Keratinocyte (primary cell): ENCODE data around the gene MTUS2. TPM values are rescaled to one million over a fixed set of nuclear protein-coding genes. Genes with fewer than 3 reads are reported as not detected.

ENCODE experiments used
- DNase-seq: peaks from one replicate; pipeline ENCODE4 v3.0.0-alpha.2; 2011; ENCODE audit warnings: low read depth, missing footprints, low spot score
- FAIRE-seq: peaks from 2 replicates; lab custom pipeline; 2011; peaks lifted over from hg19 to GRCh38; lab: Jason Lieb, UNC
- H2AFZ ChIP-seq: 2 replicates; pipeline ENCODE4 v1.6.0; 2012; ENCODE audit warnings: low read length, control low read depth, inconsistent platforms; ENCODE audit not compliant: control insufficient read depth
- H3K27ac ChIP-seq: 2 replicates; pipeline ENCODE4 v1.5.1; 2011; ENCODE audit warnings: low read length; ENCODE audit not compliant: control insufficient read depth, insufficient read depth
- H3K27me3 ChIP-seq: 3 replicates; pipeline ENCODE4 v1.6.0; 2011; ENCODE audit warnings: low read length; ENCODE audit not compliant: control insufficient read depth, insufficient read depth; ENCODE audit errors: extremely low read depth
- H3K36me3 ChIP-seq, 2 experiments: 2 replicates in 1 of 2; 3 replicates in 1 of 2; pipeline ENCODE4 v1.5.1; 2011; ENCODE audit warnings: low read length in 2 of 2, mild to moderate bottlenecking in 1 of 2; ENCODE audit not compliant: control insufficient read depth in 2 of 2, insufficient read depth in 2 of 2; ENCODE audit errors: extremely low read depth in 1 of 2
- H3K4me1 ChIP-seq: 3 replicates; pipeline ENCODE4 v1.5.1; 2011; ENCODE audit warnings: low read length; ENCODE audit not compliant: control insufficient read depth, insufficient read depth; ENCODE audit errors: extremely low read depth
- H3K4me2 ChIP-seq: 3 replicates; pipeline ENCODE4 v1.6.0; 2011; ENCODE audit warnings: low read depth, low read length; ENCODE audit not compliant: control insufficient read depth, insufficient read depth; ENCODE audit errors: extremely low read depth
- H3K4me3 ChIP-seq, 3 experiments: fragments of 200-600 bp in 1 of 3; sonication (generic) in 1 of 3; 2 replicates in 2 of 3; 3 replicates in 1 of 3; pipeline ENCODE4 v1.5.1; 2011 to 2016; ENCODE audit warnings: low read length in 3 of 3, mild to moderate bottlenecking in 3 of 3, control low read depth in 2 of 3, inconsistent platforms in 1 of 3, low read depth in 1 of 3, mixed read lengths in 1 of 3, mixed run types in 1 of 3, moderate library complexity in 1 of 3; ENCODE audit not compliant: control insufficient read depth in 2 of 3, insufficient read depth in 2 of 3; ENCODE audit errors: extremely low read depth in 1 of 3
- H3K79me2 ChIP-seq: 2 replicates; pipeline ENCODE4 v1.6.0; 2012; ENCODE audit warnings: low read length; ENCODE audit not compliant: control insufficient read depth, insufficient read depth
- H3K9ac ChIP-seq: 3 replicates; pipeline ENCODE4 v1.6.0; 2011; ENCODE audit warnings: low read length; ENCODE audit not compliant: control insufficient read depth, insufficient read depth; ENCODE audit errors: extremely low read depth
- H3K9me1 ChIP-seq: 3 replicates; pipeline ENCODE4 v1.6.0; 2011; ENCODE audit warnings: low read length; ENCODE audit not compliant: control insufficient read depth, insufficient read depth; ENCODE audit errors: extremely low read depth
- H3K9me3 ChIP-seq: 2 replicates; pipeline ENCODE4 v1.5.1; 2012; ENCODE audit warnings: low read depth, low read length; ENCODE audit not compliant: control insufficient read depth
- H4K20me1 ChIP-seq: 3 replicates; pipeline ENCODE4 v1.6.0; 2011; ENCODE audit warnings: low read length; ENCODE audit not compliant: control insufficient read depth, insufficient read depth; ENCODE audit errors: extremely low read depth
- CTCF ChIP-seq, 3 experiments: IDR thresholded peaks in 1 of 3; conservative IDR thresholded peaks in 1 of 3; optimal IDR thresholded peaks in 1 of 3; 2 replicates in 2 of 3; 3 replicates in 1 of 3; pipeline versions ENCODE3 to v1.5.1; 2011; ENCODE audit warnings: low read length in 3 of 3, mild to moderate bottlenecking in 3 of 3, moderate library complexity in 2 of 3, control low read depth in 1 of 3, inconsistent platforms in 1 of 3; ENCODE audit not compliant: insufficient read depth in 2 of 3; ENCODE audit errors: extremely low read depth in 1 of 3
- EZH2 ChIP-seq: IDR thresholded peaks from one replicate; pipeline ENCODE4 v1.6.1; 2012; ENCODE audit warnings: inconsistent platforms, mild to moderate bottlenecking, low read length, moderate library complexity
- dilution Hi-C: fragments of 300-500 bp; cut with MboI; formaldehyde crosslinking; loops from one replicate; pipeline ENCODE4 v1.7.0; 2020; ENCODE audit warnings: low sequenced_read_pairs; ENCODE audit not compliant: extremely low pct_ligation_motif_present
- polyA plus RNA-seq, 5 experiments: library from polyadenylated mRNA; depleted of rRNA in 3 of 5; stranded (reverse) in 3 of 5; stranded (forward) in 1 of 5; unstranded in 1 of 5; fragments of >200 nt; gene quantifications; 1 replicate in 1 of 5; 2 replicates in 3 of 5; 3 replicates in 1 of 5; pipeline versions ENCODE4 v1.2.1 to v1.2.3, GENCODE V29; 2011 to 2012; ENCODE audit warnings: missing spikeins in 2 of 5, low read depth in 1 of 5, low replicate concordance in 1 of 5

Gene MTUS2
- polyA plus RNA-seq, 1 donor (not counting 4 experiments of a cell fraction or from before 2014, with no cell fraction given), result 0.17 TPM

GRCh38 chr13:29008296-29008695, 188.2 kb downstream of the MTUS2 start:
- H3K27me3 ChIP-seq, result no peaks in the 10 kb centered on the region
- DNase-seq (no peak), FAIRE-seq (no peak)
- TF ChIP-seq CTCF (optimal IDR thresholded peaks at IDR 0.05 in 1 of 3, IDR thresholded peaks at IDR 0.05 in 1 of 3, conservative IDR thresholded peaks at IDR 0.05 in 1 of 3; ENCODE audit: extremely low read depth in 1 of 3, insufficient read depth in 2 of 3, low read length in 3 of 3), result no peak
- TF ChIP-seq EZH2, result no peak
- H3K4me3 ChIP-seq, result no peak overlapping the region
- no peak overlapping the region for H3K9ac ChIP-seq
- H3K4me1 ChIP-seq, result no peaks in the 10 kb centered on the region
- dilution Hi-C loops, result no loop called here
- H3K79me2 ChIP-seq, result no peaks in the 10 kb centered on the region
- H2AFZ ChIP-seq, result no peak overlapping the region
- no peaks in the 10 kb centered on the region for H3K9me1 ChIP-seq
- no peaks in the 10 kb centered on the region for H3K36me3 ChIP-seq
- no peaks in the 10 kb centered on the region for H3K9me3 ChIP-seq
- H3K4me2 ChIP-seq, result no peak overlapping the region
- H4K20me1 ChIP-seq, result no peaks in the 10 kb centered on the region
- no peak overlapping the region for H3K27ac ChIP-seq

- no peak overlapping the region for H2AFZ ChIP-seq
- FAIRE-seq (no peak), DNase-seq (no peak)
- H3K9ac ChIP-seq, result no peak overlapping the region
- H3K36me3 ChIP-seq, result no peaks in the 10 kb centered on the region
- no peak for TF ChIP-seq EZH2
- no peak for TF ChIP-seq CTCF (optimal IDR thresholded peaks at IDR 0.05 in 1 of 3, IDR thresholded peaks at IDR 0.05 in 1 of 3, conservative IDR thresholded peaks at IDR 0.05 in 1 of 3; ENCODE audit: extremely low read depth in 1 of 3, insufficient read depth in 2 of 3, low read length in 3 of 3)
- H3K27me3 ChIP-seq, result no peaks in the 10 kb centered on the region
- H3K9me1 ChIP-seq, result no peaks in the 10 kb centered on the region
- H4K20me1 ChIP-seq, result no peaks in the 10 kb centered on the region
- H3K79me2 ChIP-seq, result no peaks in the 10 kb centered on the region
- H3K4me2 ChIP-seq, result no peak overlapping the region
- dilution Hi-C loops, result no loop called here
- no peaks in the 10 kb centered on the region for H3K4me1 ChIP-seq
- H3K27ac ChIP-seq, result no peak overlapping the region
- H3K9me3 ChIP-seq, result peaks cover 1% of the 10 kb centered on the region
- H3K4me3 ChIP-seq, result no peak overlapping the region
Observed at GRCh38 chr13:29020314-29020713, 200.2 kb downstream of the MTUS2 start.
